Heart left ventricle (tissue), 16 donors: Measurements from ENCODE around the gene IL17RA. TPM values are rescaled to one million over a fixed set of nuclear protein-coding genes. Genes with fewer than 3 reads are reported as not detected.

ENCODE experiments used
- ATAC-seq, 4 donors: fragments of 200-7000 bp; cut with Tn5 transposase; one replicate each; pipeline ENCODE4 v1.9.1; 2020 to 2022; ENCODE audit warnings: moderate library complexity in 4 of 4, mild to moderate bottlenecking in 3 of 4, moderate number of reproducible peaks in 1 of 4
- DNase-seq, 5 donors: peaks; one replicate each; pipeline ENCODE4 v3.0.0-alpha.2; 2020
- H3K27ac ChIP-seq, 12 donors: fragments of 200-600 bp; sonication (generic) in 4 of 12; one replicate each; pipeline versions ENCODE4 v1.5.0 to v1.8.0; 2016 to 2022; ENCODE audit warnings: mild to moderate bottlenecking in 2 of 12
- H3K27me3 ChIP-seq, 9 donors: fragments of 200-600 bp; sonication (generic) in 2 of 9; one replicate each; pipeline versions ENCODE4 v1.5.1 to v1.8.0; 2016 to 2022; ENCODE audit warnings: mild to moderate bottlenecking in 3 of 9
- H3K36me3 ChIP-seq, 9 donors: fragments of 200-600 bp; sonication (generic) in 2 of 9; one replicate each; pipeline versions ENCODE4 v1.5.0 to v1.8.0; 2018 to 2022; ENCODE audit warnings: mild to moderate bottlenecking in 2 of 9
- H3K4me1 ChIP-seq, 12 donors: fragments of 200-600 bp; sonication (generic) in 4 of 12; one replicate each; pipeline versions ENCODE4 v1.5.0 to v1.8.0; 2016 to 2022; ENCODE audit warnings: mild to moderate bottlenecking in 3 of 12
- H3K4me3 ChIP-seq, 12 donors: fragments of 200-600 bp; sonication (generic) in 4 of 12; one replicate each; pipeline versions ENCODE4 v1.5.0 to v1.8.0; 2017 to 2022; ENCODE audit warnings: mild to moderate bottlenecking in 9 of 12, moderate library complexity in 4 of 12
- H3K9me3 ChIP-seq, 12 donors: fragments of 200-600 bp; sonication (generic) in 4 of 12; one replicate each; pipeline versions ENCODE4 v1.5.0 to v1.8.0; 2016 to 2022; ENCODE audit warnings: mild to moderate bottlenecking in 1 of 12
- POLR2A ChIP-seq, 2 donors: fragments of 450-650 bp; IDR thresholded peaks; one replicate each; pipeline ENCODE4 v1.6.1; 2017; ENCODE audit warnings: antibody characterized with exemption in 2 of 2, mild to moderate bottlenecking in 2 of 2, moderate library complexity in 2 of 2
- WGBS, 4 donors: extraction: QIAGEN DNeasy Blood & Tissue Kit in 2 of 4; methylation state at CpG; one replicate each; pipeline versions ENCODE4 v1.1.5 to v1.1.7; 2013 to 2018; 5-methylcytosine and 5-hydroxymethylcytosine counted together
- intact Hi-C, 10 donors: fragments of 100-400 bp; cut with DNase I; formaldehyde crosslinking; loops; one replicate each; pipeline versions ENCODE4 v1.11.1 to v1.14.2; 2022
- polyA plus RNA-seq, 2 donors: library from polyadenylated mRNA; stranded (reverse); fragments of 200-250 nt; gene quantifications; one replicate each; pipeline ENCODE4 v1.2.3, GENCODE V29; 2013
- total RNA-seq, 9 donors: library from RNA; depleted of rRNA in 2 of 9; stranded (reverse); fragments of >200 nt in 2 of 9; fragmentation: NEBNext Ultra II Directional in 3 of 9; extraction: Animal tissue kit (Norgen Biotek cat#: 25700) in 3 of 9; gene quantifications; one replicate each; pipeline versions ENCODE4 v1.1.0 to v1.2.4, GENCODE V29; 2016 to 2023
- TF ChIP-seq, protein P1 (sequence below), 12 donors: fragments of 200-600 bp; sonication (generic) in 4 of 12; IDR thresholded peaks; one replicate each; pipeline versions ENCODE4 v1.5.0 to v1.8.0; 2018 to 2022; ENCODE audit warnings: antibody characterized with exemption in 12 of 12, mild to moderate bottlenecking in 5 of 12
- donor health status: ischemic (EF 13 %, LVEDD 7.1; RV severe dilation, severe dysfunction).
- donor health status: healthy with polysubstance abuse.
- donor health status: DM: no; HTN: yes; CAD: no.
- donor health status: DM: no; HTN: no; CAD: no.
- donor health status: ischemic (EF 25% LVEDD 6.9; RV normal size, moderate dysfunction).
- donor health status: ischemic (EF 25% LVEDD 5.7; RV mildly dilated, moderate dysfunction).
- donor health status: healthy.
- donor health status: DM: yes; HTN: yes; CAD: no.
- donor health status: ischemic (EF 35%, LVEDD 5.7; RV mildly dilated, moderate dysfunction).
- donor health status: nonischemic (EF 11% LVEDD 7.7; RV severe dilation, severe dysfunction).
- donor health status: DM: yes; HTN: yes; CAD: no.
- donor health status: PGD.
- donor health status: ischemic (EF 29% LVEDD 5.4; RV normal size, mild dysfunction).
- donor health status: nonischemic (EF 23%, LVEDD 6.1; RV moderate dilation, normal function).

The IL17RA gene
- total and polyA plus RNA-seq, 11 donors: 3.1 to 23.1 (median 8.8) TPM

DNA sequence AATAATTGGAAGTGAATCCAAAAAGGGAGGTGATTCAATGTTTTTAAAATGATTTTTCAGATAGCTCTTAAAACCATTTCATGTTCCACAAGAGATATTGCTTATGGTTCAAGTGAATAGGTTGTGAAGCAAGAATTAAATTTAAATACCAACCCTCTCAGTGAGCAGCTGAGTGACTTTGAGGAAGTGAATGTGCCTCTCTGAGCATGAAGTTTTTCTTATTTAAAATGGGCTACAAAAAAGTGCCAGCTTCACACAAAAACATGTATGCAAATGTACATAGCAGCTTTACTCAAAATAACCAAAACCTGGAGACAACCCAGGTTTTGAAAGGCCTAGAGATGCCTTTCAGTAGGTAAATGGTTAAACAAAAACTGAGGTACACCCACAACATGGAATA is 41.3 kb upstream of the IL17RA start:
- H3K4me1 ChIP-seq: no peaks in the 10 kb centered on the region
- ATAC-seq (no peak), DNase-seq (no peak)
- no peak overlapping the region for H3K4me3 ChIP-seq
- intact Hi-C loops: no loop called here
- TF ChIP-seq POLR2A (IDR thresholded peaks at IDR 0.05): no peak
- TF ChIP-seq, protein P1, sequence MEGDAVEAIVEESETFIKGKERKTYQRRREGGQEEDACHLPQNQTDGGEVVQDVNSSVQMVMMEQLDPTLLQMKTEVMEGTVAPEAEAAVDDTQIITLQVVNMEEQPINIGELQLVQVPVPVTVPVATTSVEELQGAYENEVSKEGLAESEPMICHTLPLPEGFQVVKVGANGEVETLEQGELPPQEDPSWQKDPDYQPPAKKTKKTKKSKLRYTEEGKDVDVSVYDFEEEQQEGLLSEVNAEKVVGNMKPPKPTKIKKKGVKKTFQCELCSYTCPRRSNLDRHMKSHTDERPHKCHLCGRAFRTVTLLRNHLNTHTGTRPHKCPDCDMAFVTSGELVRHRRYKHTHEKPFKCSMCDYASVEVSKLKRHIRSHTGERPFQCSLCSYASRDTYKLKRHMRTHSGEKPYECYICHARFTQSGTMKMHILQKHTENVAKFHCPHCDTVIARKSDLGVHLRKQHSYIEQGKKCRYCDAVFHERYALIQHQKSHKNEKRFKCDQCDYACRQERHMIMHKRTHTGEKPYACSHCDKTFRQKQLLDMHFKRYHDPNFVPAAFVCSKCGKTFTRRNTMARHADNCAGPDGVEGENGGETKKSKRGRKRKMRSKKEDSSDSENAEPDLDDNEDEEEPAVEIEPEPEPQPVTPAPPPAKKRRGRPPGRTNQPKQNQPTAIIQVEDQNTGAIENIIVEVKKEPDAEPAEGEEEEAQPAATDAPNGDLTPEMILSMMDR (IDR thresholded peaks at IDR 0.05): no peak
- peaks cover 0 to 3% (median 0%) of the 10 kb centered on the region in 9 donors for H3K36me3 ChIP-seq
- peaks cover 0 to 4% (median 0%) of the 10 kb centered on the region in 9 donors for H3K27me3 ChIP-seq
- H3K9me3 ChIP-seq: no peaks in the 10 kb centered on the region
- H3K27ac ChIP-seq: no peak overlapping the region

DNA sequence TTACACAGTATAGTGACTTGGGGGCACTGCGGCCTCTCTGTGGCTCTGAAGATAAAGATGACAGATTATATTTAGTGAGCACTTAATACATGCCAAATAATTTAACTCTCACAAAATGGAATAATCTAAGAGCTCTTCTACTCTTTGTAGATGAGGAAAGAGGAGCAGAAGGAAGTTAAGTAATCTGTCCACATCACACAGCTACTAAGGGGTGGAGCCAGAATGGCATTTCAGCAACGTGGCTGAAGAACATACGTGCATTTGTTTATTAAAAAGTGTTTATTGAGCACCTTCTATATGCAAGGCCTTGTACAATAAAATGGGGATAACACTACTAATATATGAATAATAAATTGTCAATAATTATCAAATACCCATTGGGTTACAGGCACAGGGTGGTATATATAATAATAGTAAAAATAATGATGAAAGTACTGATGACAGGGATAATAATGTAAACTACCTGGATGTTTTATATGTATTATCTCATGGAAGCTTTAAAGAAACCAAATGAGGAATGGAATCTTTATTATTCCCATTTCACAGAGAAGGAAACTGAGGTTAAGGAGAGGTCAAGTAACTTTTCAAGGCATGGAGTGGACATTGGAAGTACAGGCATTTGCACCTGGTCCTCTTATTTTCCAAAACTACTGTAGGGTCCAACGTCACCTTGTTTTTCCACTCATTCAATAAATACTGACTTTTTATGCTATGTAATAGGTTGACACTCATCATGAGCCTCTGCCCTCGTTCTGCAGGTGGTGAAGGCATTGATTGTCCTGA is 38.0 kb upstream of the IL17RA start:
- TF ChIP-seq POLR2A (IDR thresholded peaks at IDR 0.05): no peak
- TF ChIP-seq, protein P1 (IDR thresholded peaks at IDR 0.05): no peak
- Histone ChIP-seq H3K4me1 (no peaks in the 10 kb centered on the region), H3K36me3 (peaks cover 0 to 3% (median 0%) of the 10 kb centered on the region in 9 donors), H3K4me3 (no peak overlapping the region), H3K9me3 (no peaks in the 10 kb centered on the region), H3K27me3 (peaks cover 0 to 4% (median 0%) of the 10 kb centered on the region in 9 donors), H3K27ac (no peak overlapping the region)
- intact Hi-C loops: loop anchor here in 1 of 10 donors (5.0 kb wide), 1 partner anchor 114 kb away; no protein-coding TSS in a partner anchor
- no peak for ATAC-seq
- DNase-seq: no peak
- WGBS, 4 donors: 61 to 72% (median 67%) methylated on average over 5 of the region's 5 CpGs

GRCh38 chr22:17047656-17048055 is 37.1 kb upstream of the IL17RA start:
- TF ChIP-seq POLR2A (IDR thresholded peaks at IDR 0.05): no peak
- TF ChIP-seq, protein P1 (IDR thresholded peaks at IDR 0.05): no peak
- no peak for DNase-seq
- Histone ChIP-seq H3K27me3 (peaks cover 0 to 4% (median 0%) of the 10 kb centered on the region in 9 donors), H3K27ac (no peak overlapping the region), H3K9me3 (no peaks in the 10 kb centered on the region), H3K4me3 (no peak overlapping the region), H3K36me3 (peaks cover 0 to 3% (median 0%) of the 10 kb centered on the region in 9 donors), H3K4me1 (no peaks in the 10 kb centered on the region)
- 85 to 97% (median 90%) methylated on average over 1 of the region's 1 CpG for WGBS, 4 donors
- no peak for ATAC-seq
- intact Hi-C loops: loop anchor here in 1 of 10 donors (5.0 kb wide), 1 partner anchor 115 kb away; no protein-coding TSS in a partner anchor

DNA sequence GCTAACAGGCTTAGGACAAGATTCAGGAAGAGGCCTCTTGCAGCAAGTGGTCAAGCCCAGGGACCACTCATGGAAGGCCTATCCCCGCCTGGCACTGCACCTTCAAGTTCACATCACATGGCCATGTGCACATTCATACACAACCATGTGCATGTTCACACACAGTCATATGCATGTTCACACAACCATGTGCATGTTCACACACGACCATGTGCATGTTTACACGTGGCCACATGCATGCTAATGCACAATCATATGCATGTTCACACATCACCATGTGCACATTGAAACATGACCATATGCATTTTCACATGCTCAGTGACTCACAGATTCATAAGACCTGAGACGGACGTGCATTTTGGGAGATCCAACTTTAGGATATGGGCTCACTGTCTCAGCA is 28.7 kb upstream of the IL17RA start:
- H3K27me3 ChIP-seq: peaks cover 0 to 3% (median 0%) of the 10 kb centered on the region in 9 donors
- peaks cover 0 to 3% (median 0%) of the 10 kb centered on the region in 12 donors for H3K4me1 ChIP-seq
- ATAC-seq (no peak), DNase-seq (no peak)
- TF ChIP-seq, protein P1 (IDR thresholded peaks at IDR 0.05): no peak
- TF ChIP-seq POLR2A (IDR thresholded peaks at IDR 0.05): no peak
- WGBS, 4 donors: 78 to 92% (median 82%) methylated on average over 5 of the region's 5 CpGs
- H3K9me3 ChIP-seq: no peaks in the 10 kb centered on the region
- no peaks in the 10 kb centered on the region for H3K36me3 ChIP-seq
- no peak overlapping the region for H3K4me3 ChIP-seq
- H3K27ac ChIP-seq: no peak overlapping the region
- intact Hi-C loops: loop anchor here in 8 of 10 donors (2.0 to 10.0 kb wide), 6 partner anchors 61 to 141 kb away; no protein-coding TSS in a partner anchor
